Activated CD8-positive, alpha-beta memory T cell treated with anti-CD3 and anti-CD28 coated beads for 36 hours (primary cell): Measurements from ENCODE around the gene PRH1. TPM values are rescaled to one million over a fixed set of nuclear protein-coding genes. Genes with fewer than 3 reads are reported as not detected.

ENCODE experiments used
- CTCF ChIA-PET: fragments of 350-600 bp; sonication (Branson Sonifier 250); formaldehyde crosslinking; loops from one replicate; lab custom pipeline; 2021; ENCODE audit warnings: antibody characterized with exemption; lab: Charles Lee
- POLR2A ChIA-PET: fragments of 350-600 bp; sonication (Branson Sonifier 250); formaldehyde crosslinking; loops from one replicate; lab custom pipeline; 2021; ENCODE audit warnings: antibody characterized with exemption; lab: Charles Lee
- total RNA-seq, 2 experiments: library from RNA; stranded (reverse); gene quantifications; one replicate each; pipeline ENCODE4 v1.2.3, GENCODE V29; 2021

Gene PRH1
- total RNA-seq, 2 experiments from 2014 or later: 6.0 to 9.3 TPM

GRCh38 chr12:10849425-10849878 is 34.6 kb downstream of the PRH1 start, which contains the start of gene PRR4:
PRR4 (minus strand) TSS chr12:10849475; CDS start chr12:10849437, 38 bp downstream.
- CTCF ChIA-PET: no interaction called here
- POLR2A ChIA-PET: no interaction called here

DNA sequence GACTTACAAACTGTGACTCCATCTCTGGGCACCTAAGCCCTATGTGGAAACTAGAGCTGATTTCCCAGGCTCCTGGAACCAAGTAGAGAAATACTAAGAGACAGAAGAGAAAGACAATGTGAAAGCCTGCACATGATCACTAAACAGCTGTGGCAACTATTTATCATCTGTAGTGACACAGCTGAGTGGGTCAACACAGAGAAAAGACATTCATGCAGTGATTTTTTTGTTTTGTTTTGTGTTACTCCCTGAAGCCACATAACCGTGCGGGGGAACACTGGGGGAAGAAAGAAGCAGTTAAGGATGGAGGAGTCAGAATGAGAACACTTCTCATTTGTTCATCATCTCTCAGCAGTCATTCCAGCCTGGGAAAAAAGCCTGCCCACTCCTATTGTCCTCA is 36.3 kb downstream of the PRH1 start:
- CTCF ChIA-PET: no interaction called here
- POLR2A ChIA-PET: no interaction called here

DNA sequence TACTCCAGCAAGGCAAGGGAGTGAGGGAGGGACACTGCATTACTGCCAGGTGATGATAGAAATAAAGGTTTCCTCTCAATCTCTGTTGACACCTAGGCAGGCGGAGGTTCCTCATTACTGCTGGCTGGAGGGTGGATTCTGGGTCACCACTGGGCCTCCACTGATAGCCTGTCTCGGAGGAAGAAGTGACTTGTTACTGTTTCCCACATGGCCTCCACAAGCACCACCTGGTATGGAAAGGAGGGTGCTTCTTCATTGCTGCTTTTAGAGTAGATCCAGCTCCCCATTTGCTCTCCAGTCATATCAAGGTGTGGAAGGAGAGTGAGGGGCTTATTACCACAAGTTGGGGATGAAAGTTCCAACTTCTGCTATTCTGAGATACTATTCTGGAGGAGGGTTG is 41.2 kb downstream of the PRH1 start:
- ChIA-PET POLR2A (no interaction called here), CTCF (no interaction called here)

GRCh38 chr12:10838461-10838860 is 45.6 kb downstream of the PRH1 start:
- ChIA-PET POLR2A (no interaction called here), CTCF (no interaction called here)

Other genes starting within 250 kb of the PRH1 start
- 1 to 10 TPM; 1.0 to 1.2 TPM for gene STYK1, start 210.2 kb downstream of the PRH1 start, total RNA-seq
- gene YBX3, start 160.9 kb downstream of the PRH1 start, total RNA-seq: 100 to 1,000 TPM; 278 to 283 TPM
- gene TAS2R7, start 81.6 kb downstream of the PRH1 start, total RNA-seq: not detected
- gene TAS2R8, start 77.0 kb downstream of the PRH1 start, total RNA-seq: not detected
- gene TAS2R9, start 74.1 kb downstream of the PRH1 start, total RNA-seq: not detected
- under 1 TPM in 1 of 2 experiments, not detected in 1; 0.36 TPM for gene TAS2R10, start 57.9 kb downstream of the PRH1 start, total RNA-seq
- gene PRR4, start 34.8 kb downstream of the PRH1 start, total RNA-seq: 1 to 10 TPM in 1 of 2 experiments, under 1 TPM in 1; 0.80 to 1.0 TPM
- under 1 TPM; 0.10 to 0.21 TPM for gene TAS2R13, start 25.3 kb upstream of the PRH1 start, total RNA-seq
- not detected for gene PRH2, start 45.0 kb upstream of the PRH1 start, total RNA-seq
- gene TAS2R14, start 55.0 kb upstream of the PRH1 start, total RNA-seq: under 1 TPM; 0.69 to 0.84 TPM
- under 1 TPM; 0.19 to 0.42 TPM for gene TAS2R50, start 102.7 kb upstream of the PRH1 start, total RNA-seq
- under 1 TPM; 0.38 to 0.89 TPM for gene TAS2R20, start 114.0 kb upstream of the PRH1 start, total RNA-seq
- 1 to 10 TPM in 1 of 2 experiments, under 1 TPM in 1; 0.80 to 1.1 TPM for gene TAS2R19, start 138.4 kb upstream of the PRH1 start, total RNA-seq
- 1 to 10 TPM; 1.0 to 1.2 TPM for gene TAS2R31, start 147.2 kb upstream of the PRH1 start, total RNA-seq
- gene TAS2R46, start 178.0 kb upstream of the PRH1 start, total RNA-seq: under 1 TPM; 0.34 to 0.38 TPM
- not detected for gene TAS2R43, start 208.1 kb upstream of the PRH1 start, total RNA-seq